Neural progenitor cell (in vitro differentiated cells): ENCODE data around the gene PPP1R9A.

Experiments used
- CTCF ChIP-seq: fragments of 200-600 bp; sonication (generic); IDR thresholded peaks from 2 replicates; pipeline ENCODE4 v1.5.1; 2017; ENCODE audit warnings: antibody characterized with exemption, mild to moderate bottlenecking
- EZH2 ChIP-seq: fragments of 200-600 bp; sonication (generic); IDR thresholded peaks from 2 replicates; pipeline ENCODE4 v1.6.1; 2017; ENCODE audit warnings: antibody characterized with exemption, mild to moderate bottlenecking, moderate library complexity

DNA sequence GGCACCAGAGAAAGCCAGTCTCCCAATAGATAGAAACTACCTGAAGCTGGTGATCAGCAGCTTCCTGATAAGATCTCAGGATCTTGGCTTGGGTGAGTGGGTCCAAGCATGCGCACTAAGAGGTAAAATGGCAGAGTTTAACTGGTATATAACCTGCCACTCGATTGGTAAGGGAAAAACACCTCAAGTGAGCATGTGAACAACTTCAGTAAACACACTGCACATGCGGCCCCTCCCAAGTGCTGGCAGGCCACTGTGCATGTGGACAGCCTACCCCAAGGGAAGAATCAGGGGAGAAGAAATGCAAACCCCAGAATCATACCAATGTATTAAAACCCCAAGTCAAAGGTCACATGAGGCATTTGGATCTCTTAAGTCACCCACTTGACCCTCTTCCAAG is 434.6 kb downstream of the PPP1R9A start:
- no peak for TF ChIP-seq CTCF
- no peak for TF ChIP-seq EZH2
